IMR-90 (cell line): ENCODE data around the gene C2orf49. TPM values are rescaled to one million over a fixed set of nuclear protein-coding genes. Genes with fewer than 3 reads are reported as not detected.
A peak's percentile ranks its signal among the peaks of the same experiment; 100 is the strongest.

Experiments
- ATAC-seq: fragments of 200-7000 bp; cut with Tn5 transposase; 2 replicates; pipeline ENCODE4 v1.9.1; 2020; ENCODE audit warnings: low read depth, mild to moderate bottlenecking, moderate library complexity
- BruUV-seq: library from RNA; stranded (reverse); fragments of 400-500 nt; replicated peaks from 2 replicates; lab custom pipeline; 2021; lab: Mats Ljungman, UMichigan
- CTCF ChIA-PET: fragments of 300-600 bp; formaldehyde crosslinking; extraction: SDS; loops from one replicate; lab custom pipeline; 2021; ENCODE audit warnings: antibody characterized with exemption; lab: Yijun Ruan, JAX
- POLR2A ChIA-PET: fragments of 300-600 bp; sonication (Branson Sonifier 250); formaldehyde crosslinking; loops from one replicate; lab custom pipeline; 2022; ENCODE audit warnings: antibody characterized with exemption; ENCODE audit not compliant: unreplicated experiment; lab: Charles Lee
- DNase-seq: peaks from one replicate; pipeline ENCODE4 v3.0.0; 2013
- H2AFZ ChIP-seq: replicated peaks from 2 replicates; pipeline ENCODE3; 2013; ENCODE audit warnings: low read length, mild to moderate bottlenecking; ENCODE audit not compliant: poor library complexity
- H2AK5ac ChIP-seq: 2 replicates; pipeline ENCODE4 v1.6.1; 2013; ENCODE audit warnings: low read depth, low read length, inconsistent platforms
- H2AK9ac ChIP-seq: replicated peaks from 2 replicates; pipeline ENCODE3; 2013; ENCODE audit warnings: mild to moderate bottlenecking, low read depth, low read length, moderate library complexity; ENCODE audit not compliant: poor library complexity
- H2BK120ac ChIP-seq: 2 replicates; pipeline ENCODE4 v1.6.1; 2013; ENCODE audit warnings: low read depth, low read length, inconsistent platforms
- H2BK15ac ChIP-seq: 3 replicates; pipeline ENCODE4 v1.6.1; 2013; ENCODE audit warnings: low read depth, low read length, inconsistent platforms
- H2BK20ac ChIP-seq: 2 replicates; pipeline ENCODE4 v1.6.1; 2013; ENCODE audit warnings: low read depth, mild to moderate bottlenecking, inconsistent platforms, low read length, moderate library complexity
- H2BK5ac ChIP-seq: 2 replicates; pipeline ENCODE4 v1.6.1; 2013; ENCODE audit warnings: mild to moderate bottlenecking, low read depth, low read length, inconsistent platforms; ENCODE audit not compliant: poor library complexity, severe bottlenecking
- H3K14ac ChIP-seq: replicated peaks from 2 replicates; pipeline ENCODE4 v1.6.1; 2013; ENCODE audit warnings: low read depth, low read length, inconsistent platforms
- H3K18ac ChIP-seq: 2 replicates; pipeline ENCODE4 v1.6.1; 2013; ENCODE audit warnings: low read depth, low read length, control low read depth
- H3K23ac ChIP-seq: 2 replicates; pipeline ENCODE4 v1.6.1; 2013; ENCODE audit warnings: low read depth, low read length, inconsistent platforms
- H3K27ac ChIP-seq: 2 replicates; pipeline ENCODE4 v1.5.1; 2013; ENCODE audit warnings: mild to moderate bottlenecking, control low read depth, low read length; ENCODE audit not compliant: insufficient read depth
- H3K27me3 ChIP-seq: 2 replicates; pipeline ENCODE4 v1.6.1; 2013; ENCODE audit warnings: low read length; ENCODE audit not compliant: control insufficient read depth, insufficient read depth
- H3K36me3 ChIP-seq: 2 replicates; pipeline ENCODE4 v1.6.1; 2013; ENCODE audit warnings: low read length, mixed read lengths; ENCODE audit not compliant: control insufficient read depth, insufficient read depth
- H3K4ac ChIP-seq: 2 replicates; pipeline ENCODE4 v1.6.1; 2013; ENCODE audit warnings: low read depth, low read length, inconsistent platforms
- H3K4me1 ChIP-seq: 2 replicates; pipeline ENCODE4 v1.6.1; 2013; ENCODE audit warnings: low read length, mixed read lengths; ENCODE audit not compliant: control insufficient read depth, insufficient read depth
- H3K4me2 ChIP-seq: 2 replicates; pipeline ENCODE4 v1.6.1; 2013; ENCODE audit warnings: low read depth, mild to moderate bottlenecking, control low read depth, low read length, moderate library complexity
- H3K4me3 ChIP-seq: 2 replicates; pipeline ENCODE4 v1.5.1; 2013; ENCODE audit warnings: low read depth, mild to moderate bottlenecking, control low read depth, low read length, moderate library complexity; ENCODE audit not compliant: insufficient read depth
- H3K56ac ChIP-seq: 2 replicates; pipeline ENCODE4 v1.6.1; 2013; ENCODE audit warnings: low read length, inconsistent platforms; ENCODE audit not compliant: insufficient read depth; ENCODE audit errors: extremely low read depth
- H3K79me1 ChIP-seq, 2 experiments: 2 replicates each; pipeline ENCODE4 v1.6.1; 2013; ENCODE audit warnings: low read length in 2 of 2, inconsistent platforms in 1 of 2, low read depth in 1 of 2
- H3K9ac ChIP-seq: 2 replicates; pipeline ENCODE4 v1.6.1; 2013; ENCODE audit warnings: low read depth, low read length, control low read depth
- H3K9me1 ChIP-seq: 2 replicates; pipeline ENCODE4 v1.6.1; 2013; ENCODE audit warnings: low read length, inconsistent platforms; ENCODE audit not compliant: insufficient read depth
- H3K9me3 ChIP-seq: 2 replicates; pipeline ENCODE4 v1.6.1; 2013; ENCODE audit warnings: low read length; ENCODE audit not compliant: control insufficient read depth, insufficient read depth
- H4K20me1 ChIP-seq: 2 replicates; pipeline ENCODE4 v1.6.1; 2013; ENCODE audit warnings: low read length, inconsistent platforms; ENCODE audit not compliant: insufficient read depth
- H4K5ac ChIP-seq: 2 replicates; pipeline ENCODE4 v1.6.1; 2013; ENCODE audit warnings: mild to moderate bottlenecking, low read depth, low read length, control low read depth
- H4K8ac ChIP-seq, 2 experiments: 2 replicates each; pipeline ENCODE4 v1.6.1; 2013; ENCODE audit warnings: low read depth in 2 of 2, low read length in 2 of 2, control low read depth in 1 of 2, inconsistent platforms in 1 of 2
- H4K91ac ChIP-seq: 2 replicates; pipeline ENCODE4 v1.6.1; 2013; ENCODE audit warnings: low read depth, low read length, inconsistent platforms; ENCODE audit not compliant: insufficient read depth
- BHLHE40 ChIP-seq: fragments of 150-350 bp; IDR thresholded peaks from 2 replicates; pipeline ENCODE4 v1.6.1; 2016; ENCODE audit warnings: mild to moderate bottlenecking, low read depth, low read length
- CEBPB ChIP-seq: IDR thresholded peaks from 2 replicates; pipeline ENCODE4 v1.6.1; 2012; ENCODE audit warnings: low read depth, low read length, improper control_type of control experiment
- CHD1 ChIP-seq: IDR thresholded peaks from 2 replicates; pipeline ENCODE4 v1.6.1; 2012; ENCODE audit warnings: low read depth, low read length, improper control_type of control experiment
- FOS ChIP-seq: fragments of 150-350 bp; IDR thresholded peaks from 2 replicates; pipeline ENCODE4 v1.6.1; 2016; ENCODE audit warnings: low read depth, low read length
- MAFK ChIP-seq: IDR thresholded peaks from 2 replicates; pipeline ENCODE4 v1.6.1; 2012; ENCODE audit warnings: low read depth, low read length, improper control_type of control experiment
- MAZ ChIP-seq: IDR thresholded peaks from 2 replicates; pipeline ENCODE4 v1.6.1; 2012; ENCODE audit warnings: low read depth, mild to moderate bottlenecking, low read length, improper control_type of control experiment, moderate library complexity, borderline replicate concordance
- MXI1 ChIP-seq: IDR thresholded peaks from 2 replicates; pipeline ENCODE4 v1.6.1; 2012; ENCODE audit warnings: low read depth, mild to moderate bottlenecking, low read length, moderate library complexity, borderline replicate concordance
- NFE2L2 ChIP-seq: fragments of 150-350 bp; IDR thresholded peaks from 2 replicates; pipeline ENCODE4 v1.6.1; 2016; ENCODE audit warnings: low read depth, mild to moderate bottlenecking, low read length
- POLR2A ChIP-seq: IDR thresholded peaks from 2 replicates; pipeline ENCODE4 v1.6.1; 2012; ENCODE audit warnings: mild to moderate bottlenecking, low read depth, low read length
- RAD21 ChIP-seq: IDR thresholded peaks from 2 replicates; pipeline ENCODE4 v1.6.1; 2012; ENCODE audit warnings: low read length, improper control_type of control experiment
- RCOR1 ChIP-seq: IDR thresholded peaks from 2 replicates; pipeline ENCODE4 v1.6.1; 2012; ENCODE audit warnings: mild to moderate bottlenecking, low read length, improper control_type of control experiment; ENCODE audit not compliant: insufficient replicate concordance
- RFX5 ChIP-seq: IDR thresholded peaks from 2 replicates; pipeline ENCODE4 v1.8.0; 2012; ENCODE audit warnings: low read depth, mild to moderate bottlenecking, low read length, moderate library complexity
- WGBS, 2 experiments: methylation state at CpG; one replicate each; pipeline versions ENCODE4 v1.1.5 to v1.1.7; 2013; ENCODE audit warnings: missing lambda C conversion rate in 2 of 2; ENCODE audit not compliant: insufficient read length in 1 of 2; ENCODE audit errors: extremely low coverage in 2 of 2; 5-methylcytosine and 5-hydroxymethylcytosine counted together
- dilution Hi-C: fragments of 300-500 bp; cut with HindIII; formaldehyde crosslinking; loops from one replicate; pipeline ENCODE4 v1.14.3; 2018; ENCODE audit warnings: low sequenced_read_pairs; ENCODE audit not compliant: unreplicated experiment
- in situ Hi-C: fragments of 300-500 bp; cut with MboI; formaldehyde crosslinking; loops from 3 replicates; pipeline ENCODE4 v1.14.3; 2019; ENCODE audit warnings: low sequenced_read_pairs, inconsistent platforms, mixed read lengths
- intact Hi-C: fragments of 100-400 bp; cut with micrococcal nuclease; formaldehyde crosslinking; loops from 2 replicates; pipeline ENCODE4 v1.10.0; 2022
- polyA plus RNA-seq, 3 experiments: library from polyadenylated mRNA; depleted of rRNA; stranded (reverse); fragments of >200 nt; gene quantifications; 2 replicates each; pipeline ENCODE4 v1.2.3, GENCODE V29; 2012; ENCODE audit warnings: low replicate concordance in 1 of 3
- total RNA-seq: library from RNA; depleted of rRNA; stranded (reverse); fragments of >200 nt; gene quantifications from 2 replicates; pipeline ENCODE4 v1.2.3, GENCODE V29; 2012
- TF ChIP-seq, protein P1 (sequence below): conservative IDR thresholded peaks from 2 replicates; pipeline ENCODE4 v1.5.1; 2012; ENCODE audit warnings: mild to moderate bottlenecking, low read depth, low read length, improper control_type of control experiment
- TF ChIP-seq, protein P2 (sequence below): fragments of 150-350 bp; IDR thresholded peaks from 2 replicates; pipeline ENCODE4 v1.6.1; 2017; ENCODE audit warnings: mild to moderate bottlenecking, antibody characterized with exemption, low read length, low read depth
- TF ChIP-seq, protein P3 (sequence below): fragments of 150-350 bp; IDR thresholded peaks from 2 replicates; pipeline ENCODE4 v1.6.1; 2016; ENCODE audit warnings: low read depth, mild to moderate bottlenecking, low read length, moderate library complexity, borderline replicate concordance

C2orf49 gene
- total and polyA plus RNA-seq, 2 of the 4 experiments (the other 2 are of a cell fraction): 3.8 to 8.5 TPM

DNA sequence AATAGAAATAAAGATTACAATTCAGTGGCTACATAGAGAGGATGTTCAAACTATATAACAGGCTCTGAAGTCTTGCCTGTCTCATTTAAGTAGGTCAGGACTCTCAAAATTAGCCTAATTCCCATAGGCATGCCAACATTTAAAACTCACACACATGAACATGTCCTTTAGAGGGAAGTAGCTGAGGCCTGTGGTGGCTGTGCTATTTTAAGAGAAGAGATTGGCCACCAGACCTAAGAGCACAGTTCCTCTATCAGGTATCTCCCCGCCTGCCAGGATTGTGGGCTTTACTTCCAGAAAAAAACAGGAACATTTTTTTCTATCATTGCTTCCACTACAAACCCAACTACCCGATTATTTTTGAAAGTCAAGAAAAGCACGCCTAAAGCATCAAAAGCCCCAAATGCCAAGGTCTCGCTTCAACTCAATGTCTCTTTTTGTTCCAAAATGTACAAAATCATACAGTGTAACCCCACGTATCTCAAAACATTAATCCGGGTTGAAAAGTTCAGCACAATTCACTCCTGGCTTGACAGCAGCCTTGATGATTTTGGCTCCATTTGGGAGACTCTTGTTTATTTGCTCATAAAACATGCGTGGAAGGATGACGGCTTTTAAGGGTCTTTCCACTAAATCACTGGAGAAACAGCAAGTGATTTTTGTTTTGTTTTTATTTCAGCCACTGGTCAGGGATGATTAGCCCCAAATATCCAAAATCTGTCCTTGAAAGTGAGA, 46.3 kb downstream of the C2orf49 start:
- Histone ChIP-seq H3K9me3 (no peaks in the 10 kb centered on the region), H3K9me1 (peaks cover 43% of the 10 kb centered on the region), H2BK5ac (peak overlapping the region; percentile 72), H3K9ac (no peak overlapping the region), H3K4me1 (peaks cover 46% of the 10 kb centered on the region), H3K27me3 (no peaks in the 10 kb centered on the region), H4K5ac (peak overlapping the region; percentile 10; the same call in 1 of the 2 replicates), H3K23ac (no peak overlapping the region), H2BK20ac (no peak overlapping the region), H2AK9ac (no peak overlapping the region), H2AK5ac (no peak overlapping the region), H3K27ac (peak overlapping the region; percentile 47; the same call in 1 of the 2 replicates), H3K14ac (peak overlapping the region; percentile 68; the same call in 1 of the 2 replicates), H3K56ac (no peak overlapping the region), H4K20me1 (peaks cover 57% of the 10 kb centered on the region), H3K18ac (peak overlapping the region; percentile 54; the same call in 1 of the 2 replicates), H3K4me3 (no peak overlapping the region), H2BK15ac (no peak overlapping the region), H3K79me1 (peaks cover 13 to 94% of the 10 kb centered on the region in 2 experiments), H2BK120ac (no peak overlapping the region), H3K4ac (no peak overlapping the region; the same call in 1 of the 2 replicates), H4K8ac (peak overlapping the region in 1 of 2 experiments; percentile 1; a peak in 1 of 4 replicates), H3K4me2 (no peak overlapping the region), H2AFZ (no peak overlapping the region), H4K91ac (no peak overlapping the region; the same call in 1 of the 2 replicates), H3K36me3 (peaks cover 86% of the 10 kb centered on the region)
- ATAC-seq (no peak), DNase-seq (no peak)
- BruUV-seq: no TSS peak
- ChIA-PET POLR2A (no interaction called here), CTCF (no interaction called here)
- dilution Hi-C loops: no loop called here
- 95% methylated on average over 5 of the region's 8 CpGs; no CpG with 5 or more reads in 1 of the 2 experiments for WGBS, 2 experiments
- intact Hi-C loops: no loop called here
- in situ Hi-C loops: no loop called here
- TF ChIP-seq, protein P1, sequence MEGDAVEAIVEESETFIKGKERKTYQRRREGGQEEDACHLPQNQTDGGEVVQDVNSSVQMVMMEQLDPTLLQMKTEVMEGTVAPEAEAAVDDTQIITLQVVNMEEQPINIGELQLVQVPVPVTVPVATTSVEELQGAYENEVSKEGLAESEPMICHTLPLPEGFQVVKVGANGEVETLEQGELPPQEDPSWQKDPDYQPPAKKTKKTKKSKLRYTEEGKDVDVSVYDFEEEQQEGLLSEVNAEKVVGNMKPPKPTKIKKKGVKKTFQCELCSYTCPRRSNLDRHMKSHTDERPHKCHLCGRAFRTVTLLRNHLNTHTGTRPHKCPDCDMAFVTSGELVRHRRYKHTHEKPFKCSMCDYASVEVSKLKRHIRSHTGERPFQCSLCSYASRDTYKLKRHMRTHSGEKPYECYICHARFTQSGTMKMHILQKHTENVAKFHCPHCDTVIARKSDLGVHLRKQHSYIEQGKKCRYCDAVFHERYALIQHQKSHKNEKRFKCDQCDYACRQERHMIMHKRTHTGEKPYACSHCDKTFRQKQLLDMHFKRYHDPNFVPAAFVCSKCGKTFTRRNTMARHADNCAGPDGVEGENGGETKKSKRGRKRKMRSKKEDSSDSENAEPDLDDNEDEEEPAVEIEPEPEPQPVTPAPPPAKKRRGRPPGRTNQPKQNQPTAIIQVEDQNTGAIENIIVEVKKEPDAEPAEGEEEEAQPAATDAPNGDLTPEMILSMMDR: no peak
- TF ChIP-seq RAD21 (no peak), CEBPB (no peak), MXI1 (no peak), FOS (no peak), RCOR1 (no peak), BHLHE40 (no peak), POLR2A (no peak), MAFK (no peak), MAZ (no peak), CHD1 (no peak), RFX5 (no peak), NFE2L2 (no peak)
- TF ChIP-seq, protein P2, sequence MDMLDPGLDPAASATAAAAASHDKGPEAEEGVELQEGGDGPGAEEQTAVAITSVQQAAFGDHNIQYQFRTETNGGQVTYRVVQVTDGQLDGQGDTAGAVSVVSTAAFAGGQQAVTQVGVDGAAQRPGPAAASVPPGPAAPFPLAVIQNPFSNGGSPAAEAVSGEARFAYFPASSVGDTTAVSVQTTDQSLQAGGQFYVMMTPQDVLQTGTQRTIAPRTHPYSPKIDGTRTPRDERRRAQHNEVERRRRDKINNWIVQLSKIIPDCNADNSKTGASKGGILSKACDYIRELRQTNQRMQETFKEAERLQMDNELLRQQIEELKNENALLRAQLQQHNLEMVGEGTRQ: no peak
- TF ChIP-seq, protein P3, sequence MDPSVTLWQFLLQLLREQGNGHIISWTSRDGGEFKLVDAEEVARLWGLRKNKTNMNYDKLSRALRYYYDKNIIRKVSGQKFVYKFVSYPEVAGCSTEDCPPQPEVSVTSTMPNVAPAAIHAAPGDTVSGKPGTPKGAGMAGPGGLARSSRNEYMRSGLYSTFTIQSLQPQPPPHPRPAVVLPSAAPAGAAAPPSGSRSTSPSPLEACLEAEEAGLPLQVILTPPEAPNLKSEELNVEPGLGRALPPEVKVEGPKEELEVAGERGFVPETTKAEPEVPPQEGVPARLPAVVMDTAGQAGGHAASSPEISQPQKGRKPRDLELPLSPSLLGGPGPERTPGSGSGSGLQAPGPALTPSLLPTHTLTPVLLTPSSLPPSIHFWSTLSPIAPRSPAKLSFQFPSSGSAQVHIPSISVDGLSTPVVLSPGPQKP: no peak
